K562 (cell line): Measurements from ENCODE around the gene ARMC12. TPM values are rescaled to one million over a fixed set of nuclear protein-coding genes. Genes with fewer than 3 reads are reported as not detected.

Experiments
- ATAC-seq: fragments of 200-7000 bp; cut with Tn5 transposase; 3 replicates; pipeline ENCODE4 v1.9.1; 2020; ENCODE audit warnings: moderate library complexity
- BruUV-seq: library from RNA; stranded (reverse); fragments of 400-500 nt; replicated peaks from 2 replicates; lab custom pipeline; 2021; lab: Mats Ljungman, UMichigan
- CTCF ChIA-PET: fragments of 300-600 bp; formaldehyde crosslinking; extraction: SDS; loops from one replicate; lab custom pipeline; 2021; ENCODE audit warnings: low intra/inter-chr PET ratio; lab: Yijun Ruan, JAX
- POLR2A ChIA-PET: fragments of 300-600, 350-650 bp; sonication (Branson Sonifier 250); formaldehyde crosslinking; extraction: SDS; loops from one replicate; lab custom pipeline; 2021; ENCODE audit warnings: antibody characterized with exemption, inconsistent platforms; lab: Yijun Ruan, JAX
- DNase-seq, 4 experiments: peaks; one replicate each; pipeline versions ENCODE4 v3.0.0 to v3.0.0-alpha.2; 2011 to 2018; ENCODE audit warnings: low spot score in 3 of 4, mixed read lengths in 3 of 4; ENCODE audit errors: extremely low read depth in 1 of 4
- FAIRE-seq: peaks from 2 replicates; lab custom pipeline; 2011; peaks lifted over from hg19 to GRCh38; lab: Jason Lieb, UNC
- H2AFZ ChIP-seq: 2 replicates; pipeline ENCODE4 v1.6.0; 2011; ENCODE audit warnings: low read depth, low read length, control low read depth, inconsistent platforms
- H3K27ac ChIP-seq: fragments of 200-600 bp; 3 replicates; pipeline ENCODE4 v1.8.0; 2011; ENCODE audit warnings: low read depth, mild to moderate bottlenecking, control low read depth, inconsistent platforms, low read length, moderate library complexity, mixed read lengths; ENCODE audit errors: extremely low read depth
- H3K27me3 ChIP-seq, 2 experiments: fragments of 300-600 bp in 1 of 2; 2 replicates in 1 of 2; 3 replicates in 1 of 2; pipeline versions ENCODE4 v1.6.0 to v1.8.0; 2011; ENCODE audit warnings: inconsistent platforms in 2 of 2, low read length in 2 of 2, mild to moderate bottlenecking in 1 of 2, mixed read lengths in 1 of 2, moderate library complexity in 1 of 2; ENCODE audit not compliant: control insufficient read depth in 2 of 2, insufficient read depth in 2 of 2
- H3K36me3 ChIP-seq: fragments of 300-600 bp; 3 replicates; pipeline ENCODE4 v1.8.0; 2011; ENCODE audit warnings: mild to moderate bottlenecking, low read length, inconsistent platforms; ENCODE audit not compliant: control insufficient read depth, insufficient read depth
- H3K4me1 ChIP-seq, 2 experiments: fragments of 200-600 bp in 1 of 2; replicated peaks in 1 of 2; 2 replicates in 1 of 2; 3 replicates in 1 of 2; pipeline versions ENCODE4 v1.5.1 to v1.8.0; 2011; ENCODE audit warnings: inconsistent platforms in 2 of 2, low read length in 2 of 2, mild to moderate bottlenecking in 1 of 2, mixed read lengths in 1 of 2, moderate library complexity in 1 of 2; ENCODE audit not compliant: control insufficient read depth in 2 of 2, insufficient read depth in 2 of 2
- H3K4me2 ChIP-seq: 2 replicates; pipeline ENCODE4 v1.6.1; 2011; ENCODE audit warnings: low read length, control low read depth, inconsistent platforms, mixed read lengths; ENCODE audit not compliant: insufficient read depth
- H3K4me3 ChIP-seq: fragments of 200-600 bp; sonication (generic), shearing (Covaris generic); 2 replicates; pipeline ENCODE4 v1.5.1; 2016; ENCODE audit warnings: control low read depth, inconsistent platforms
- H3K79me2 ChIP-seq: fragments of 200-600 bp; 3 replicates; pipeline ENCODE4 v1.8.0; 2011; ENCODE audit warnings: low read length, inconsistent platforms; ENCODE audit not compliant: control insufficient read depth, insufficient read depth
- H3K9ac ChIP-seq, 2 experiments: 2 replicates each; pipeline versions ENCODE4 v1.6.0 to v1.6.1; 2011; ENCODE audit warnings: low read depth in 2 of 2, low read length in 2 of 2, control low read depth in 1 of 2, inconsistent platforms in 1 of 2, mild to moderate bottlenecking in 1 of 2, mixed read lengths in 1 of 2; ENCODE audit not compliant: insufficient read depth in 1 of 2
- H3K9me1 ChIP-seq: one replicate; pipeline ENCODE4 v1.6.0; 2011; ENCODE audit warnings: inconsistent platforms, mild to moderate bottlenecking, low read length, moderate library complexity; ENCODE audit not compliant: control insufficient read depth, insufficient read depth
- H3K9me3 ChIP-seq: replicated peaks from 2 replicates; pipeline ENCODE4 v1.5.1; 2011; ENCODE audit warnings: low read depth, low read length, inconsistent platforms; ENCODE audit not compliant: control insufficient read depth, insufficient read depth
- H4K20me1 ChIP-seq: replicated peaks from 2 replicates; pipeline ENCODE4 v1.6.1; 2011; ENCODE audit warnings: low read length, inconsistent platforms, mixed read lengths; ENCODE audit not compliant: control insufficient read depth, insufficient read depth
- CREB1 ChIP-seq, 2 experiments: sonication (generic) in 1 of 2; formaldehyde crosslinking in 1 of 2; IDR thresholded peaks; 2 replicates each; pipeline versions ENCODE4 v1.6.1 to v1.8.0; 2012 to 2022; ENCODE audit warnings: inconsistent platforms in 1 of 2, mild to moderate bottlenecking in 1 of 2, missing genetic modification reagents in 1 of 2, moderate library complexity in 1 of 2
- HOMEZ ChIP-seq: fragments of 250-450 bp; sonication (Bioruptor Pico); IDR thresholded peaks from 2 replicates; pipeline ENCODE4 v1.4.0; 2020; ENCODE audit warnings: mild to moderate bottlenecking, moderate library complexity
- TOE1 ChIP-seq, 2 experiments: fragments of 450-650 bp in 1 of 2; sonication (generic) in 1 of 2; formaldehyde crosslinking in 1 of 2; IDR thresholded peaks; 2 replicates each; pipeline versions ENCODE4 v1.7.1 to v1.8.0; 2016 to 2022; ENCODE audit warnings: borderline replicate concordance in 2 of 2, mild to moderate bottlenecking in 2 of 2, antibody characterized with exemption in 1 of 2, inconsistent platforms in 1 of 2, low read depth in 1 of 2, missing genetic modification reagents in 1 of 2, moderate library complexity in 1 of 2
- ZBTB40 ChIP-seq, 2 experiments: fragments of 450-650 bp in 1 of 2; sonication (generic) in 1 of 2; formaldehyde crosslinking in 1 of 2; IDR thresholded peaks; 2 replicates each; pipeline versions ENCODE4 v1.7.1 to v1.9.0; 2016 to 2022; ENCODE audit warnings: inconsistent platforms in 1 of 2, mild to moderate bottlenecking in 1 of 2, missing genetic modification reagents in 1 of 2
- ZBTB7A ChIP-seq: IDR thresholded peaks from 2 replicates; pipeline ENCODE4 v1.6.1; 2011; ENCODE audit warnings: low read depth, mild to moderate bottlenecking, low read length, moderate library complexity, borderline replicate concordance; ENCODE audit not compliant: control insufficient read depth
- ZNF668 ChIP-seq: fragments of 250-450 bp; sonication (Bioruptor Pico); IDR thresholded peaks from 2 replicates; pipeline ENCODE4 v1.8.0; 2022; ENCODE audit warnings: mild to moderate bottlenecking, inconsistent platforms
- WGBS: fragments of 100-300 bp; shearing (Covaris generic); methylation state at CpG from one replicate; pipeline ENCODE4 v1.1.6; 2016; ENCODE audit warnings: low coverage, mixed read lengths; ENCODE audit not compliant: insufficient coverage; ENCODE audit errors: missing lambda C conversion rate; 5-methylcytosine and 5-hydroxymethylcytosine counted together
- in situ Hi-C: fragments of 300-500 bp; cut with MboI; formaldehyde crosslinking; loops from 4 replicates; pipeline ENCODE4 v1.15.0; 2018; ENCODE audit warnings: inconsistent platforms, mixed read lengths
- intact Hi-C: fragments of 100-400 bp; cut with micrococcal nuclease; formaldehyde crosslinking; loops from 2 replicates; pipeline ENCODE4 v1.14.2; 2022
- polyA plus RNA-seq, 8 experiments: library from polyadenylated mRNA; depleted of rRNA in 4 of 8; stranded (reverse) in 5 of 8; unstranded in 3 of 8; fragments of >200 nt; fragmentation: Nextera tagmentation in 2 of 8; fragmentation: Illumina TruSeq in 1 of 8; extraction: Ambion mirVana in 2 of 8; extraction: Trizol in 1 of 8; gene quantifications; 2 replicates each; pipeline versions ENCODE4 v1.2.1 to v1.2.3, GENCODE V29; 2011 to 2014; ENCODE audit warnings: inconsistent platforms in 1 of 8, missing spikeins in 1 of 8
- total RNA-seq, 7 experiments: library from RNA; depleted of rRNA in 6 of 7; stranded (reverse); fragments of >200 nt in 6 of 7; fragmentation: Illumina TruSeq in 2 of 7; extraction: Trizol in 2 of 7; gene quantifications; 2 replicates each; pipeline versions ENCODE4 v1.2.1 to v1.2.3, GENCODE V29; 2011 to 2021; ENCODE audit warnings: low replicate concordance in 1 of 7

ARMC12 gene
- total and polyA plus RNA-seq, 9 of the 15 experiments (the other 6 are each of a cell fraction or from before 2014, with no cell fraction given), result 0.09 to 0.58 (median 0.31) TPM; not detected in 3

- Histone ChIP-seq H3K9me3 (no peaks in the 10 kb centered on the region), H3K4me1 (peaks cover 64 to 81% of the 10 kb centered on the region in 2 experiments), H3K9me1 (no peaks in the 10 kb centered on the region), H3K36me3 (no peaks in the 10 kb centered on the region), H3K9ac (peak overlapping the region; percentile 81 to 95), H4K20me1 (no peaks in the 10 kb centered on the region), H3K79me2 (no peaks in the 10 kb centered on the region; the same call in 2 of the 3 replicates), H3K27ac (peak overlapping the region; percentile 94), H2AFZ (peak overlapping the region; percentile 97), H3K4me3 (peak overlapping the region; percentile 28; the same call in 1 of the 2 replicates), H3K27me3 (no peaks in the 10 kb centered on the region), H3K4me2 (peak overlapping the region; percentile 88)
- intact Hi-C loops (loop anchor here (1.0 kb wide), 1 partner anchor 41 kb away; the partner anchor contains the start of gene FKBP5), in situ Hi-C loops (no loop called here)
- WGBS, result 60% methylated on average over 11 of the region's 12 CpGs
- ChIA-PET POLR2A (interaction anchor here (0.6 to 1.1 kb wide), 6 partner anchors 12 to 468 kb away, joined by 3 to 4 read pairs (median 3); no protein-coding TSS in a partner anchor), CTCF (no interaction called here)
- peak; percentile 67 for FAIRE-seq
- no TSS peak for BruUV-seq
- DNase-seq, result peak in 1 of 4 experiments; percentile 25
- ATAC-seq, result no peak
- TF ChIP-seq CREB1 (IDR thresholded peaks at IDR 0.05) (no peak), CREB1 (CRISPR knock-in tag; IDR thresholded peaks at IDR 0.05) (no peak), TOE1 (IDR thresholded peaks at IDR 0.05; ENCODE audit: borderline replicate concordance) (0 out of 2 replicates have a peak, but pooled peaks have one; percentile 12), TOE1 (CRISPR knock-in tag; IDR thresholded peaks at IDR 0.05; ENCODE audit: borderline replicate concordance, low read depth) (no peak), ZBTB7A (peak; percentile 15; the same call in 1 of the 2 replicates), ZBTB40 (IDR thresholded peaks at IDR 0.05) (0 out of 2 replicates have a peak, but pooled peaks have one; percentile 10), ZBTB40 (CRISPR knock-in tag; IDR thresholded peaks at IDR 0.05) (no peak), HOMEZ (CRISPR knock-in tag) (no peak), ZNF668 (CRISPR knock-in tag) (no peak)
These were observed 7.9 kb upstream of the ARMC12 start for GRCh38 chr6:35728683-35729678.
